GM20431 (cell line): ENCODE results near the gene ZBP1.

Experiments used
- in situ Hi-C: fragments of 300-500 bp; cut with MseI, MboI; formaldehyde crosslinking; loops from one replicate; pipeline ENCODE4 v1.15.0; 2020; ENCODE audit warnings: low sequenced_read_pairs; ENCODE audit not compliant: unreplicated experiment

ZBP1 gene

GRCh38 chr20:57621421-57622200, 1.4 kb upstream of the ZBP1 start:
- in situ Hi-C loops = no loop called here

- in situ Hi-C loops = no loop called here
These were observed 773 bp upstream of the ZBP1 start for GRCh38 chr20:57620999-57621398.

- in situ Hi-C loops = no loop called here
These were observed 985 bp downstream of the ZBP1 start for GRCh38 chr20:57619051-57619831.

- in situ Hi-C loops = no loop called here
These were observed 1.5 kb downstream of the ZBP1 start for GRCh38 chr20:57618764-57619050.

GRCh38 chr20:57618091-57618763, 2.0 kb downstream of the ZBP1 start:
- in situ Hi-C loops = no loop called here

GRCh38 chr20:57617079-57617795, 3.0 kb downstream of the ZBP1 start:
- in situ Hi-C loops = no loop called here

GRCh38 chr20:57616143-57616951, 3.9 kb downstream of the ZBP1 start:
- in situ Hi-C loops = no loop called here

GRCh38 chr20:57615445-57615811, 4.8 kb downstream of the ZBP1 start:
- in situ Hi-C loops = no loop called here

- in situ Hi-C loops = no loop called here
These were observed 5.5 kb downstream of the ZBP1 start for GRCh38 chr20:57614490-57615444.

GRCh38 chr20:57613481-57613921, 6.7 kb downstream of the ZBP1 start:
- in situ Hi-C loops = no loop called here

- in situ Hi-C loops = no loop called here
These were observed 7.3 kb downstream of the ZBP1 start for GRCh38 chr20:57612916-57613315.

- in situ Hi-C loops = no loop called here
These were observed 7.8 kb downstream of the ZBP1 start for GRCh38 chr20:57612436-57612835.

- in situ Hi-C loops = no loop called here
These were observed 8.5 kb downstream of the ZBP1 start for GRCh38 chr20:57611586-57612311.

- in situ Hi-C loops = no loop called here
These were observed 9.8 kb downstream of the ZBP1 start for GRCh38 chr20:57610261-57610952.

GRCh38 chr20:57609842-57610167, 10.4 kb downstream of the ZBP1 start:
- in situ Hi-C loops = no loop called here

GRCh38 chr20:57609086-57609841, 11.0 kb downstream of the ZBP1 start:
- in situ Hi-C loops = no loop called here

GRCh38 chr20:57608516-57608915, 11.7 kb downstream of the ZBP1 start:
- in situ Hi-C loops = no loop called here
